GM20000 (cell line): ENCODE measurements around the gene ZNF91.

Experiments
- DNase-seq: peaks from one replicate; pipeline ENCODE4 v3.0.0; 2012; ENCODE audit warnings: low spot score
- CTCF ChIP-seq: IDR thresholded peaks from 2 replicates; pipeline ENCODE4 v1.5.1; 2012; ENCODE audit warnings: mild to moderate bottlenecking, control low read depth; ENCODE audit errors: extremely low read depth, missing control alignments

Gene ZNF91

GRCh38 chr19:23315286-23315685 is 80.0 kb downstream of the ZNF91 start:
- no peak for TF ChIP-seq CTCF
- DNase-seq = no peak

GRCh38 chr19:23314505-23315251 is 80.6 kb downstream of the ZNF91 start:
- TF ChIP-seq CTCF = no peak
- DNase-seq = no peak

- DNase-seq = no peak
- TF ChIP-seq CTCF = no peak
Observed at GRCh38 chr19:23313196-23313595, 82.1 kb downstream of the ZNF91 start.

GRCh38 chr19:23312515-23312914 is 82.8 kb downstream of the ZNF91 start:
- no peak for TF ChIP-seq CTCF

GRCh38 chr19:23311551-23311950 is 83.7 kb downstream of the ZNF91 start:
- no peak for DNase-seq
- no peak for TF ChIP-seq CTCF

More at GRCh38 chr19:23312515-23312914, 82.8 kb downstream of the ZNF91 start:
- DNase-seq = no peak

- DNase-seq = no peak
- no peak for TF ChIP-seq CTCF
Observed at GRCh38 chr19:23310729-23311211, 84.5 kb downstream of the ZNF91 start.

- no peak for DNase-seq
- no peak for TF ChIP-seq CTCF
Observed at GRCh38 chr19:23309926-23310325, 85.3 kb downstream of the ZNF91 start.
